Urinary bladder (tissue), 4 donors: Measurements from ENCODE around the gene FUOM. TPM values are rescaled to one million over a fixed set of nuclear protein-coding genes. Genes with fewer than 3 reads are reported as not detected.
"Not testable (repeated sequence)": the region's sequence is repeated elsewhere in the genome, so short reads cannot be mapped to it uniquely, and the experiment has no call there.

Experiments
- DNase-seq: peaks from one replicate; pipeline ENCODE4 v3.0.0-alpha.2; 2015; ENCODE audit errors: extremely low spot score
- H3K27ac ChIP-seq: one replicate; pipeline ENCODE4 v1.5.1; 2013; ENCODE audit warnings: low read depth, mild to moderate bottlenecking, moderate library complexity
- H3K36me3 ChIP-seq: one replicate; pipeline ENCODE4 v1.6.1; 2013; ENCODE audit warnings: mild to moderate bottlenecking, moderate library complexity; ENCODE audit not compliant: insufficient read depth
- H3K4me1 ChIP-seq: one replicate; pipeline ENCODE4 v1.6.1; 2013; ENCODE audit warnings: mild to moderate bottlenecking, moderate library complexity; ENCODE audit not compliant: insufficient read depth
- H3K4me3 ChIP-seq: one replicate; pipeline ENCODE4 v1.5.1; 2013; ENCODE audit warnings: low read depth, low read length
- WGBS: extraction: QIAGEN DNeasy Blood & Tissue Kit; methylation state at CpG from one replicate; pipeline ENCODE4 v1.1.7; 2013; 5-methylcytosine and 5-hydroxymethylcytosine counted together
- polyA plus RNA-seq: library from polyadenylated mRNA; stranded (reverse); fragments of 200-250 nt; gene quantifications from one replicate; pipeline ENCODE4 v1.2.3, GENCODE V29; 2013
- total RNA-seq: library from RNA; depleted of rRNA; stranded (reverse); fragments of >200 nt; gene quantifications from one replicate; pipeline ENCODE4 v1.2.3, GENCODE V29; 2014
- donor health status: healthy with polysubstance abuse.
- donor health status: healthy.

FUOM gene
- total and polyA plus RNA-seq, 2 donors: 5.2 to 16.9 TPM

DNA sequence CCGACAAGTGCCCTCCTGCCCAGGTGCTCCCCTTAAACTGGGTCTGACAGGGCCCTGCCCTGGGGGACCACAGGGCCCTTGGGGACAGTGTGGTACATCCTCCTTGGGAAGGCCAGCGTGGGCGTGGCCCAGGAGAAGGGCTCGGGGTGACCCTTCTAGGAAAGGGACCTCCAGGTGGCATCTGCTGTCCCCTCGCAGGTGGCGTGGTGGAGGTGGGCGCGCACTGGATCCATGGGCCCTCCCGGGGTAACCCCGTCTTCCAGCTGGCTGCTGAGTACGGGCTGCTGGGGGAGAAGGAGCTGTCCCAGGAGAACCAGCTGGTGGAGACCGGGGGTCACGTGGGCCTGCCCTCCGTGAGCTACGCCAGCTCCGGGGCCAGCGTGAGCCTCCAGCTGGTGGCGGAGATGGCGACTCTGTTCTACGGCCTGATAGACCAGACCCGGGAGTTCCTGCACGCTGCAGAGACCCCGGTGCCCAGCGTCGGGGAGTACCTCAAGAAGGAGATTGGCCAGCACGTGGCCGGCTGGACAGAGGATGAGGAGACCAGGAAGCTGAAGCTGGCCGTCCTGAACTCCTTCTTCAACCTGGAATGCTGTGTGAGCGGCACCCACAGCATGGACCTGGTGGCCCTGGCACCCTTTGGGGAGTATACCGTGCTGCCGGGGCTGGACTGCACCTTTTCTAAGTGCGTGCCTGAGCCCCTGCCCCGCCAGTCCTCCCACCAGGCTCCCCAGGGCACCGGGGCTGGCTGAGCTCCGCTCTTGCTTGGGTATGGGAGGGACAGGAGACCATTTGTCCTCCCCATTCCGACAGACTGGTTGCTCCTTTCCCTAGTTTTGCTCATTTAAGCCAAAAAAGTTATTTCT is 22.2 kb upstream of the FUOM start:
- H3K4me3 ChIP-seq: peak overlapping the region; percentile 79
- H3K36me3 ChIP-seq: no peaks in the 10 kb centered on the region
- no peak for DNase-seq
- H3K27ac ChIP-seq: no peak overlapping the region
- H3K4me1 ChIP-seq: no peaks in the 10 kb centered on the region
- WGBS: 90% methylated on average over 36 of the region's 36 CpGs

- H3K36me3 ChIP-seq: no peaks in the 10 kb centered on the region
- WGBS: 3% methylated on average over 70 of the region's 78 CpGs
- no peaks in the 10 kb centered on the region for H3K4me1 ChIP-seq
- H3K4me3 ChIP-seq: peak within 1 kb of the TSS; percentile 79
- no peak for DNase-seq
- peak within 1 kb of the TSS; percentile 71 for H3K27ac ChIP-seq
Measured at GRCh38 chr10:133379152-133379800, 21.5 kb upstream of the FUOM start, which contains the start of gene PAOX. TSS of gene PAOX (plus strand) at chr10:133379262. CDS start at chr10:133379317, 55 bp downstream.

GRCh38 chr10:133378251-133379096 is 20.7 kb upstream of the FUOM start:
- under 1% methylated on average over 85 of the region's 90 CpGs for WGBS
- Histone ChIP-seq H3K27ac (peak overlapping the region; percentile 71), H3K36me3 (no peaks in the 10 kb centered on the region), H3K4me1 (no peaks in the 10 kb centered on the region), H3K4me3 (peak overlapping the region; percentile 79)
- DNase-seq: no peak

GRCh38 chr10:133377818-133378250 is 20.0 kb upstream of the FUOM start:
- no peak for DNase-seq
- H3K27ac ChIP-seq: peak overlapping the region; percentile 40
- H3K4me3 ChIP-seq: peak overlapping the region; percentile 79
- no peaks in the 10 kb centered on the region for H3K36me3 ChIP-seq
- WGBS: 26% methylated on average over 20 of the region's 20 CpGs
- H3K4me1 ChIP-seq: no peaks in the 10 kb centered on the region

DNA sequence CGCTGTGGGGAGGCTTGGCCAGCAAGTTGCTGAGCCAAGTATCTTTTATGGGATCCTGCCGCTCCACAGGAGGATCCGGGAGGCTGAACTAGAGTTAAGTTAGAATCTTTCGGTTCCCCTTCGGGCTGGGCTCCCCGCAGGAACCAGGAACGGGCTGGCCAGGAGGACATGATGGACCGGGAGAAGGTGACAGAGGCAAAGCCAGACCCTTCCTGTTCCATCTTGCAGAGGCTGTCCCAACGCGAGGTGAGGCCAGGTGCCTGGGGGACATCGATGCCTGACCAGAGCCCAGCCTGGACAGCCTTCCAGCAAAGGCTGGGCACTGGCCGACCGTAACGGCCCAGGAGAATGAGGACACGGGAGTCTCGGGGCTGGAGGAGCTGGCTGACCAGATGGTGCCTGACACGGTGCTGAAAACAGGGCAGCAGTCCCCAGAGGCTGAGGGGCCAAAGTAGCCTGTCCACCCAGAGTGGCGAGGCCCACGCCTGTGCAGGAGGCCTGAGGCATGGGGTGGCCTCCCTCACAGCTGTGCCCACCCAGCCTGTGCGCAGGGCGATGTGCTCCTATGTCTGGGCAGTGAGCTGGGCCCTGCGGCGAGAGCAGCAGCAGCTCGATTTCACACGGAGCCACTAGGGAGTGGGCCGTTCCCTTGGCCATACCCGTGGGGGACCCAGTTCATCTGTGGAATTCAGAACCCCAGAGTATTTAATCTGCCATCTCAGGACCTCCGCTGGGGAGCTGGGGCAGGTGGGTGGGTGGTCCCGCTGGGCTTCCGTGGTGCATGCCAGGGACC is 19.4 kb upstream of the FUOM start:
- 91% methylated on average over 30 of the region's 30 CpGs for WGBS
- H3K4me3 ChIP-seq: no peak overlapping the region
- H3K4me1 ChIP-seq: no peaks in the 10 kb centered on the region
- H3K36me3 ChIP-seq: no peaks in the 10 kb centered on the region
- DNase-seq: no peak
- no peak overlapping the region for H3K27ac ChIP-seq

GRCh38 chr10:133376183-133376582 is 18.4 kb upstream of the FUOM start:
- H3K4me3 ChIP-seq, H3K4me1 ChIP-seq, H3K27ac ChIP-seq, DNase-seq, H3K36me3 ChIP-seq: not testable (repeated sequence)
- 91% methylated on average over 5 of the region's 5 CpGs for WGBS

- DNase-seq: no peak
- Histone ChIP-seq H3K27ac (no peak overlapping the region), H3K4me3 (no peak overlapping the region), H3K4me1 (no peaks in the 10 kb centered on the region), H3K36me3 (no peaks in the 10 kb centered on the region)
- 67% methylated on average over 12 of the region's 12 CpGs for WGBS
Measured at GRCh38 chr10:133375357-133376115, 17.7 kb upstream of the FUOM start.

- Histone ChIP-seq H3K36me3 (no peaks in the 10 kb centered on the region), H3K27ac (peak within 1 kb of the TSS; percentile 76), H3K4me3 (peak within 1 kb of the TSS; percentile 84), H3K4me1 (no peaks in the 10 kb centered on the region)
- peak; percentile 73 for DNase-seq
- WGBS: under 1% methylated on average over 89 of the region's 89 CpGs
Measured at GRCh38 chr10:133373174-133374090, 15.6 kb upstream of the FUOM start, which contains the start of gene ECHS1. TSS of gene ECHS1 (minus strand) at chr10:133373354. CDS start at chr10:133373333, 21 bp downstream.

DNA sequence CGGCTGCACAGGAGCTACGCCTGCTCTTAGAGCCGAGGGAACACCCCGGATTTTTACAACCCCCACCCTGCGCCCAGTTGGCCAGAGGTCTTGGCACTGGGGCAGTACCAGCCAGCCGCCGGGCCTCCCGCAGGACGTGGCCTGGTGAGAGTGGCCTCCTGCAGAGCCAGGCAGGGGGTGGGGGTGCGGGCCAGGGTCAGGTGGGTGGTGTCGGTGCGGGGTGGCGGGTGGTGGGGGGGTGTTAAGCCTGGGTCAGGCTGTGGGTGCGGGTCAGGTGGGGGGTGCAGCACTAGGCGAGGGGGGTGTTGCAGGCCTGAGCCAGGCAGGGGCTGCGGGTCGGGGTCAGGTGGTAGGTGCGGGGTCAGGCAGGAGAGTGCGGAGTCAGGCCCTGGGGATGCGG is 14.7 kb upstream of the FUOM start:
- peak overlapping the region; percentile 84 for H3K4me3 ChIP-seq
- H3K4me1 ChIP-seq: no peaks in the 10 kb centered on the region
- H3K36me3 ChIP-seq: no peaks in the 10 kb centered on the region
- H3K27ac ChIP-seq: no peak overlapping the region
- WGBS: 40% methylated on average over 20 of the region's 20 CpGs
- DNase-seq: no peak

DNA sequence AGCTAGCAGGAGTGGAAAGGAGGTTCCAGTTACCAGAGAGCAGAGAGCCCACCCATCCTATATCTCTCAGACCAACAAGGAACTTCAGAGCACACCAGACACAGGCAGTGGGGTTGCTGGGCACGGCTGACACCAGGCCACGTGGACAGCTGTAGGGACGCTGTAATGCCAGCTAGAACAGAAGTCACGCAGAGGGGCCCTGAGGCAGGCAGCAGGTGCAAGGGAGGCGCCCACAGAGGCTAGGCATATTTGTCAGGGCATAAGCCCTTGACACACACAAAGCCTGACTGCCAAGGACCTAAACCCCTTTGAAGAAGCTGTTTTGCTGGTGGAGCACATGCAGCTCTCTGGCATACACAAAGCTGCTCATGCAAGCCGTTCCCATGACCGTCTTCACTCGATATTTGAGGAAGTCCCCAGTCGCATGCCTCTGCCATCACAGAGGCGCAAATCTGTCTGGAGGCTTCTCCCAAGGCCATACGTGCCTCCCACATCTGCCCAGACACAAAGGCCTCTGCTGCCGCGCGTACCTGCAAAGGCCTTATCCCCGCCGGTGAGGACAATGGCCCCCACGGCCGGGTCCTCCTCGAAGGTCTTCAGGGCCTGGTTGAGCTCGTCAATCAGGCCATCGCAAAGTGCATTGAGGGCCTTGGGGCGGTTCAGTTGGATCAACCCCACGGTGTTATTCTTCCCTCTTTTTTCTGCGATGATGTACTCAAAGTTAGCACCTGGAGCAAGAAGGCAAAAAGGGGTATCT is 12.4 kb upstream of the FUOM start:
- Histone ChIP-seq H3K4me3 (no peak overlapping the region), H3K4me1 (no peaks in the 10 kb centered on the region), H3K27ac (no peak overlapping the region), H3K36me3 (peaks cover 3% of the 10 kb centered on the region)
- WGBS: 91% methylated on average over 24 of the region's 24 CpGs
- DNase-seq: no peak

GRCh38 chr10:133368153-133368552 is 10.3 kb upstream of the FUOM start:
- 94% methylated on average over 7 of the region's 7 CpGs for WGBS

More at GRCh38 chr10:133368153-133368552, 10.3 kb upstream of the FUOM start:
- no peak overlapping the region for H3K27ac ChIP-seq
- peaks cover 3% of the 10 kb centered on the region for H3K36me3 ChIP-seq
- no peak for DNase-seq
- no peaks in the 10 kb centered on the region for H3K4me1 ChIP-seq
- no peak overlapping the region for H3K4me3 ChIP-seq
